GM12878 (cell line): ENCODE measurements around the gene TOR1B. TPM values are rescaled to one million over a fixed set of nuclear protein-coding genes. Genes with fewer than 3 reads are reported as not detected.

ENCODE experiments used
- ATAC-seq: fragments of 200-7000 bp; cut with Tn5 transposase; 3 replicates; pipeline ENCODE4 v1.9.1; 2020; ENCODE audit warnings: mild to moderate bottlenecking, moderate library complexity
- BruUV-seq: library from RNA; stranded (reverse); fragments of 400-500 nt; replicated peaks from 2 replicates; lab custom pipeline; 2021; lab: Mats Ljungman, UMichigan
- CTCF ChIA-PET: fragments of 300-600 bp; sonication (Branson Sonifier 250); formaldehyde crosslinking; extraction: SDS; loops from one replicate; lab custom pipeline; 2021; ENCODE audit warnings: inconsistent platforms; lab: Yijun Ruan, JAX
- POLR2A ChIA-PET: fragments of 350-600 bp; formaldehyde crosslinking; extraction: SDS; loops from one replicate; lab custom pipeline; 2021; ENCODE audit warnings: inconsistent platforms; lab: Charles Lee
- RAD21 ChIA-PET: fragments of 300-600 bp; sonication (Branson Sonifier 250); formaldehyde crosslinking; loops from one replicate; lab custom pipeline; 2023; ENCODE audit warnings: antibody characterized with exemption; ENCODE audit not compliant: unreplicated experiment; lab: Charles Lee
- SMC1A ChIA-PET: fragments of 300-600 bp; sonication (Branson Sonifier 250); formaldehyde crosslinking; loops from one replicate; lab custom pipeline; 2023; ENCODE audit not compliant: unreplicated experiment, uncharacterized antibody; lab: Charles Lee
- DNase-seq: peaks from one replicate; pipeline ENCODE4 v3.0.0-alpha.2; 2011; ENCODE audit warnings: low read depth, low spot score
- FAIRE-seq: peaks from 3 replicates; lab custom pipeline; 2011; peaks lifted over from hg19 to GRCh38; lab: Jason Lieb, UNC
- H2AFZ ChIP-seq: 2 replicates; pipeline ENCODE4 v1.6.0; 2011; ENCODE audit warnings: low read depth, low read length, control low read depth; ENCODE audit not compliant: control insufficient read depth
- H3K27ac ChIP-seq: 2 replicates; pipeline ENCODE4 v1.5.1; 2011; ENCODE audit warnings: control low read depth; ENCODE audit not compliant: control insufficient read depth, insufficient read depth
- H3K27me3 ChIP-seq, 2 experiments: replicated peaks in 1 of 2; 2 replicates each; pipeline versions ENCODE4 v1.6.0 to v1.6.1; 2011; ENCODE audit warnings: low read length in 1 of 2; ENCODE audit not compliant: control insufficient read depth in 2 of 2, insufficient read depth in 2 of 2
- H3K36me3 ChIP-seq, 2 experiments: 2 replicates each; pipeline ENCODE4 v1.5.1; 2011; ENCODE audit warnings: low read length in 1 of 2; ENCODE audit not compliant: control insufficient read depth in 2 of 2, insufficient read depth in 2 of 2
- H3K4me1 ChIP-seq: 2 replicates; pipeline ENCODE4 v1.6.1; 2011; ENCODE audit warnings: mild to moderate bottlenecking, low read length, moderate library complexity, mixed read lengths; ENCODE audit not compliant: control insufficient read depth, insufficient read depth
- H3K4me2 ChIP-seq: 2 replicates; pipeline ENCODE4 v1.6.0; 2011; ENCODE audit warnings: control low read depth; ENCODE audit not compliant: control insufficient read depth, insufficient read depth
- H3K4me3 ChIP-seq: fragments of 200-600 bp; sonication (generic); 2 replicates; pipeline ENCODE4 v1.5.1; 2016
- H3K79me2 ChIP-seq: 2 replicates; pipeline ENCODE4 v1.6.0; 2011; ENCODE audit warnings: low read length; ENCODE audit not compliant: control insufficient read depth, insufficient read depth
- H3K9ac ChIP-seq: 2 replicates; pipeline ENCODE4 v1.8.0; 2011; ENCODE audit warnings: low read length, control low read depth, mixed read lengths; ENCODE audit not compliant: control insufficient read depth, insufficient read depth
- H3K9me3 ChIP-seq: replicated peaks from 3 replicates; pipeline ENCODE4 v1.5.1; 2011; ENCODE audit warnings: mild to moderate bottlenecking, low read length; ENCODE audit not compliant: control insufficient read depth, insufficient read depth
- H4K20me1 ChIP-seq: 2 replicates; pipeline ENCODE4 v1.6.0; 2011; ENCODE audit not compliant: control insufficient read depth, insufficient read depth
- ASH2L ChIP-seq: fragments of 300-600, 200-600 bp; sonication (generic); IDR thresholded peaks from 2 replicates; pipeline ENCODE4 v1.6.1; 2017; ENCODE audit warnings: low read depth, mild to moderate bottlenecking, borderline replicate concordance
- BACH1 ChIP-seq: fragments of 450-650 bp; IDR thresholded peaks from 2 replicates; pipeline ENCODE4 v1.6.1; 2017; ENCODE audit warnings: mild to moderate bottlenecking, borderline replicate concordance
- BCL11A ChIP-seq: IDR thresholded peaks from 2 replicates; pipeline ENCODE4 v1.6.1; 2011; ENCODE audit warnings: low read depth, low read length
- BCLAF1 ChIP-seq: fragments of 450-650 bp; IDR thresholded peaks from 2 replicates; pipeline ENCODE4 v1.6.1; 2017; ENCODE audit warnings: antibody characterized with exemption, mild to moderate bottlenecking, moderate library complexity
- DPF2 ChIP-seq: fragments of 450-650 bp; IDR thresholded peaks from 2 replicates; pipeline ENCODE4 v1.6.1; 2017; ENCODE audit warnings: mild to moderate bottlenecking
- E2F4 ChIP-seq: IDR thresholded peaks from 2 replicates; pipeline ENCODE4 v1.6.1; 2012; ENCODE audit warnings: low read depth, low read length, improper control_type of control experiment
- E2F8 ChIP-seq: fragments of 450-650 bp; IDR thresholded peaks from 2 replicates; pipeline ENCODE4 v1.6.1; 2018; ENCODE audit warnings: mild to moderate bottlenecking, low read depth, moderate library complexity; ENCODE audit not compliant: partially characterized antibody
- ETV6 ChIP-seq, 2 experiments: fragments of 450-650 bp in 1 of 2; IDR thresholded peaks in 1 of 2; conservative IDR thresholded peaks in 1 of 2; 2 replicates each; pipeline ENCODE4 v1.6.1; 2014; ENCODE audit warnings: antibody characterized with exemption in 1 of 2, borderline replicate concordance in 1 of 2, low read depth in 1 of 2, mild to moderate bottlenecking in 1 of 2, moderate library complexity in 1 of 2
- JUNB ChIP-seq: IDR thresholded peaks from 2 replicates; pipeline ENCODE4 v1.6.1; 2016; ENCODE audit warnings: antibody characterized with exemption, mild to moderate bottlenecking
- MTA3 ChIP-seq: IDR thresholded peaks from 2 replicates; pipeline ENCODE4 v1.6.1; 2012; ENCODE audit warnings: low read length, inconsistent platforms, borderline replicate concordance
- PAX8 ChIP-seq: fragments of 450-650 bp; IDR thresholded peaks from 2 replicates; pipeline ENCODE4 v1.6.1; 2017; ENCODE audit warnings: mild to moderate bottlenecking, moderate library complexity
- RBBP5 ChIP-seq: fragments of 200-600 bp; sonication (generic); conservative IDR thresholded peaks from 2 replicates; pipeline ENCODE4 v1.6.1; 2016
- STAT1 ChIP-seq: fragments of 450-650 bp; conservative IDR thresholded peaks from 2 replicates; pipeline ENCODE4 v1.6.1; 2014; ENCODE audit warnings: antibody characterized with exemption, mild to moderate bottlenecking
- TBL1XR1 ChIP-seq: IDR thresholded peaks from 2 replicates; pipeline ENCODE4 v1.6.1; 2012; ENCODE audit warnings: low read depth, low read length, improper control_type of control experiment
- ZNF622 ChIP-seq: fragments of 450-650 bp; IDR thresholded peaks from 2 replicates; pipeline ENCODE4 v1.6.1; 2017; ENCODE audit warnings: mild to moderate bottlenecking, inconsistent platforms
- WGBS: methylation state at CpG from one replicate; pipeline ENCODE4 v1.1.6; 2016; ENCODE audit warnings: low lambda C conversion rate; ENCODE audit not compliant: insufficient replicate concordance, insufficient coverage; ENCODE audit errors: missing lambda C conversion rate; 5-methylcytosine and 5-hydroxymethylcytosine counted together
- in situ Hi-C: fragments of 300-500 bp; cut with MboI; formaldehyde crosslinking; loops from 9 replicates; pipeline ENCODE4 v1.14.3; 2018; ENCODE audit warnings: mixed read lengths
- intact Hi-C: fragments of 100-400 bp; cut with micrococcal nuclease; formaldehyde crosslinking; loops from one replicate; pipeline ENCODE4 v1.14.2; 2022; ENCODE audit not compliant: unreplicated experiment
- polyA plus RNA-seq, 11 experiments: library from polyadenylated mRNA; depleted of rRNA in 4 of 11; unstranded in 6 of 11; stranded (reverse) in 5 of 11; fragments of >200 nt; fragmentation: Nextera tagmentation in 4 of 11; fragmentation: Illumina TruSeq in 1 of 11; extraction: Ambion mirVana in 4 of 11; extraction: Trizol in 1 of 11; gene quantifications; 1 replicate in 1 of 11; 2 replicates in 10 of 11; pipeline versions ENCODE4 v1.2.1 to v1.2.3, GENCODE V29; 2011 to 2016; ENCODE audit warnings: inconsistent platforms in 2 of 11, missing spikeins in 2 of 11, low read depth in 1 of 11
- total RNA-seq, 4 experiments: library from RNA; depleted of rRNA in 3 of 4; stranded (reverse); fragments of >200 nt in 3 of 4; fragmentation: Illumina TruSeq in 1 of 4; extraction: Trizol in 1 of 4; gene quantifications; 2 replicates each; pipeline versions ENCODE4 v1.2.1 to v1.2.3, GENCODE V29; 2013 to 2021
- TF ChIP-seq, protein P1 (sequence below): fragments of 150-350 bp; IDR thresholded peaks from 2 replicates; pipeline ENCODE4 v1.6.1; 2014; ENCODE audit warnings: mild to moderate bottlenecking, low read depth, low read length

The TOR1B gene
- total and polyA plus RNA-seq, 10 of the 15 experiments (the other 5 are each of a cell fraction or from before 2014, with no cell fraction given) = 1.8 to 17.5 (median 9.9) TPM

- no peak for DNase-seq
- H2AFZ ChIP-seq = no peak overlapping the region
- SMC1A ChIA-PET = interaction anchor here (0.9 kb wide), 1 partner anchor 17 kb away, joined by 3 read pairs; no protein-coding TSS in a partner anchor
- H3K79me2 ChIP-seq = no peaks in the 10 kb centered on the region
- H3K9ac ChIP-seq = no peak overlapping the region
- peaks cover 5% of the 10 kb centered on the region; the same call in 1 of the 2 replicates for H3K4me1 ChIP-seq
- no peak overlapping the region for H3K4me2 ChIP-seq
- H3K4me3 ChIP-seq = no peak overlapping the region
- intact Hi-C loops = no loop called here
- ATAC-seq = no peak
- no peaks in the 10 kb centered on the region for H3K9me3 ChIP-seq
- H3K27ac ChIP-seq = no peak overlapping the region
- no peaks in the 10 kb centered on the region for H3K36me3 ChIP-seq
- RAD21 ChIA-PET = no interaction called here
- FAIRE-seq = no peak
- H3K27me3 ChIP-seq = no peaks in the 10 kb centered on the region; a peak in 2 of 4 replicates
- POLR2A ChIA-PET = no interaction called here
- TF ChIP-seq ZNF622 = no peak
- no peak for TF ChIP-seq TBL1XR1
- no peak for TF ChIP-seq E2F8
- TF ChIP-seq PAX8 = no peak
- TF ChIP-seq E2F4 = no peak
- TF ChIP-seq RBBP5 = no peak
- TF ChIP-seq ETV6 (conservative IDR thresholded peaks at IDR 0.05 in 1 of 2, IDR thresholded peaks at IDR 0.05 in 1 of 2; ENCODE audit: borderline replicate concordance in 1 of 2, low read depth in 1 of 2) = no peak
- TF ChIP-seq, protein P1, sequence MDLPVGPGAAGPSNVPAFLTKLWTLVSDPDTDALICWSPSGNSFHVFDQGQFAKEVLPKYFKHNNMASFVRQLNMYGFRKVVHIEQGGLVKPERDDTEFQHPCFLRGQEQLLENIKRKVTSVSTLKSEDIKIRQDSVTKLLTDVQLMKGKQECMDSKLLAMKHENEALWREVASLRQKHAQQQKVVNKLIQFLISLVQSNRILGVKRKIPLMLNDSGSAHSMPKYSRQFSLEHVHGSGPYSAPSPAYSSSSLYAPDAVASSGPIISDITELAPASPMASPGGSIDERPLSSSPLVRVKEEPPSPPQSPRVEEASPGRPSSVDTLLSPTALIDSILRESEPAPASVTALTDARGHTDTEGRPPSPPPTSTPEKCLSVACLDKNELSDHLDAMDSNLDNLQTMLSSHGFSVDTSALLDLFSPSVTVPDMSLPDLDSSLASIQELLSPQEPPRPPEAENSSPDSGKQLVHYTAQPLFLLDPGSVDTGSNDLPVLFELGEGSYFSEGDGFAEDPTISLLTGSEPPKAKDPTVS = no peak
- TF ChIP-seq JUNB = no peak
- TF ChIP-seq BCLAF1 = no peak
- no peak for TF ChIP-seq ASH2L
- TF ChIP-seq DPF2 = no peak
- TF ChIP-seq BCL11A = no peak
- no peak for TF ChIP-seq MTA3
- TF ChIP-seq STAT1 = no peak
- TF ChIP-seq BACH1 = no peak
- no TSS peak for BruUV-seq
- in situ Hi-C loops = no loop called here
- CTCF ChIA-PET = interaction anchor here (1.9 to 2.2 kb wide), 2 partner anchors 17 to 28 kb away, joined by 6 to 8 read pairs; no protein-coding TSS in a partner anchor
- H4K20me1 ChIP-seq = no peaks in the 10 kb centered on the region
- 41% methylated on average over 5 of the region's 5 CpGs for WGBS
Observed at GRCh38 chr9:129755151-129755550, 47.8 kb upstream of the TOR1B start.
